Ascending aorta (tissue), 2 donors: ENCODE measurements around the gene SHMT2. TPM values are rescaled to one million over a fixed set of nuclear protein-coding genes. Genes with fewer than 3 reads are reported as not detected.
A peak's percentile ranks its signal among the peaks of the same experiment; 100 is the strongest.

Experiments
- DNase-seq, 2 donors: peaks; one replicate each; pipeline ENCODE4 v3.0.0-alpha.2; 2019; ENCODE audit warnings: low spot score in 2 of 2
- H3K27ac ChIP-seq, 2 donors: fragments of 200-600 bp; sonication (generic); one replicate each; pipeline ENCODE4 v1.5.1; 2016 to 2017; ENCODE audit warnings: mild to moderate bottlenecking in 1 of 2
- H3K27me3 ChIP-seq: fragments of 200-600 bp; sonication (generic); one replicate; pipeline ENCODE4 v1.5.1; 2017
- H3K36me3 ChIP-seq, 2 donors: fragments of 200-600 bp; sonication (generic); one replicate each; pipeline ENCODE4 v1.5.1; 2016
- H3K4me1 ChIP-seq, 2 donors: fragments of 200-600 bp; sonication (generic); one replicate each; pipeline ENCODE4 v1.5.1; 2016 to 2017; ENCODE audit warnings: mild to moderate bottlenecking in 1 of 2
- H3K4me3 ChIP-seq, 2 donors: fragments of 200-600 bp; sonication (generic); one replicate each; pipeline ENCODE4 v1.5.1; 2016 to 2017; ENCODE audit warnings: mild to moderate bottlenecking in 1 of 2
- H3K9me3 ChIP-seq, 2 donors: fragments of 200-600 bp; sonication (generic); one replicate each; pipeline ENCODE4 v1.5.1; 2016
- CTCF ChIP-seq, 3 experiments: fragments of 200-600 bp in 2 of 3; fragments of 450-650 bp in 1 of 3; sonication (generic) in 2 of 3; IDR thresholded peaks; one replicate each; pipeline ENCODE4 v1.5.1; 2016 to 2019; ENCODE audit warnings: antibody characterized with exemption in 3 of 3, mild to moderate bottlenecking in 1 of 3, moderate library complexity in 1 of 3
- intact Hi-C: fragments of 100-400 bp; cut with DNase I; formaldehyde crosslinking; loops from one replicate; pipeline ENCODE4 v1.15.1; 2023
- total RNA-seq: library from RNA; depleted of rRNA; stranded (reverse); fragments of >200 nt; gene quantifications from one replicate; pipeline ENCODE4 v1.1.0, GENCODE V29; 2016

The SHMT2 gene
- total RNA-seq, 1 donor from 2014 or later, result 136 TPM

GRCh38 chr12:57215668-57216013 is 13.9 kb upstream of the SHMT2 start:
- H3K4me1 ChIP-seq, result peaks cover 13 to 35% of the 10 kb centered on the region in 2 donors
- H3K4me3 ChIP-seq, result peak overlapping the region in 1 of 2 donors; percentile 70
- no peak for TF ChIP-seq CTCF (IDR thresholded peaks at IDR 0.05)
- peaks cover 14 to 20% of the 10 kb centered on the region in 2 donors for H3K36me3 ChIP-seq
- no peaks in the 10 kb centered on the region for H3K9me3 ChIP-seq
- DNase-seq, result no peak
- H3K27ac ChIP-seq, result no peak overlapping the region
- intact Hi-C loops, result no loop called here
- H3K27me3 ChIP-seq, result no peaks in the 10 kb centered on the region

GRCh38 chr12:57216014-57216911 is 13.2 kb upstream of the SHMT2 start, which contains the start of gene NXPH4:
Gene NXPH4 (plus strand): TSS chr12:57216794. CDS start chr12:57216970, 176 bp downstream.
- DNase-seq, result no peak
- intact Hi-C loops, result no loop called here
- no peak within 1 kb of the TSS for H3K27ac ChIP-seq
- TF ChIP-seq CTCF (IDR thresholded peaks at IDR 0.05), result no peak
- H3K27me3 ChIP-seq, result no peaks in the 10 kb centered on the region
- no peaks in the 10 kb centered on the region for H3K9me3 ChIP-seq
- H3K36me3 ChIP-seq, result peaks cover 10 to 14% of the 10 kb centered on the region in 2 donors
- H3K4me3 ChIP-seq, result peak within 1 kb of the TSS; percentile 61 to 70
- peaks cover 13 to 35% of the 10 kb centered on the region in 2 donors for H3K4me1 ChIP-seq

- Histone ChIP-seq H3K27me3 (no peaks in the 10 kb centered on the region), H3K36me3 (peaks cover 3 to 5% of the 10 kb centered on the region in 2 donors), H3K27ac (no peak overlapping the region), H3K4me1 (peaks cover 13 to 35% of the 10 kb centered on the region in 2 donors), H3K9me3 (no peaks in the 10 kb centered on the region), H3K4me3 (peak overlapping the region; percentile 61 to 70)
- intact Hi-C loops, result no loop called here
- TF ChIP-seq CTCF (IDR thresholded peaks at IDR 0.05), result peak in 1 of 3 experiments; percentile 2
- DNase-seq, result no peak
Observed at GRCh38 chr12:57216921-57217879, 12.3 kb upstream of the SHMT2 start.

GRCh38 chr12:57218030-57218853 is 11.3 kb upstream of the SHMT2 start:
- H3K27me3 ChIP-seq, result no peaks in the 10 kb centered on the region
- no peak overlapping the region for H3K4me3 ChIP-seq
- H3K9me3 ChIP-seq, result no peaks in the 10 kb centered on the region
- no peak for DNase-seq
- peaks cover 13 to 27% of the 10 kb centered on the region in 2 donors for H3K4me1 ChIP-seq
- no peak for TF ChIP-seq CTCF (IDR thresholded peaks at IDR 0.05)
- H3K27ac ChIP-seq, result no peak overlapping the region
- intact Hi-C loops, result no loop called here
- no peaks in the 10 kb centered on the region for H3K36me3 ChIP-seq
